ENCODE results near the gene ZNF618.

ZNF618 gene

DNA sequence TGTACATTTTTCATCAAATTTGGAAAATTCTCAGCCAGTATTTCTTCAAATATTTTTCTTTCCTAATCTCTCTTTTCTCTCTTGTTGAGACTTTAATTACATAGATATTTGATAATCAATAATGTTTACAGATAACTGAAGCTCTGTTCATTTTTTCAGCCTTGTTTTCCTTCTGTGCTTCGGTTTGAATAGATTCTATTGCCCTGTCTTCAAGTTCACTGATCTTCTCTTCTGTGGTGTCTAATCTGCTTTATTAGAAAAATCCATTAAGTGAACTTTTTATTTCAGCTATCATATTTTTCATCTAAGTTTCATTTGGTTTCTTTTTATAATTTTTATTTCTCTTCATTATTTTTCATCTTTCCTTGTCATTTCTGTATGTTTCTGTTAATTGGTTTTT, 147.9 kb downstream of the ZNF618 start:
- TF ChIP-seq, protein P1, sequence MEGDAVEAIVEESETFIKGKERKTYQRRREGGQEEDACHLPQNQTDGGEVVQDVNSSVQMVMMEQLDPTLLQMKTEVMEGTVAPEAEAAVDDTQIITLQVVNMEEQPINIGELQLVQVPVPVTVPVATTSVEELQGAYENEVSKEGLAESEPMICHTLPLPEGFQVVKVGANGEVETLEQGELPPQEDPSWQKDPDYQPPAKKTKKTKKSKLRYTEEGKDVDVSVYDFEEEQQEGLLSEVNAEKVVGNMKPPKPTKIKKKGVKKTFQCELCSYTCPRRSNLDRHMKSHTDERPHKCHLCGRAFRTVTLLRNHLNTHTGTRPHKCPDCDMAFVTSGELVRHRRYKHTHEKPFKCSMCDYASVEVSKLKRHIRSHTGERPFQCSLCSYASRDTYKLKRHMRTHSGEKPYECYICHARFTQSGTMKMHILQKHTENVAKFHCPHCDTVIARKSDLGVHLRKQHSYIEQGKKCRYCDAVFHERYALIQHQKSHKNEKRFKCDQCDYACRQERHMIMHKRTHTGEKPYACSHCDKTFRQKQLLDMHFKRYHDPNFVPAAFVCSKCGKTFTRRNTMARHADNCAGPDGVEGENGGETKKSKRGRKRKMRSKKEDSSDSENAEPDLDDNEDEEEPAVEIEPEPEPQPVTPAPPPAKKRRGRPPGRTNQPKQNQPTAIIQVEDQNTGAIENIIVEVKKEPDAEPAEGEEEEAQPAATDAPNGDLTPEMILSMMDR (IDR thresholded peaks at IDR 0.05; ENCODE audit: borderline replicate concordance, extremely low read depth, low read length, poor library complexity, severe bottlenecking), result no peak
- TF ChIP-seq EZH2 (IDR thresholded peaks at IDR 0.05; ENCODE audit: borderline replicate concordance, low read depth, low read length, severe bottlenecking), result no peak
- ATAC-seq (ENCODE audit: insufficient read depth, low read depth), result no peak
- peaks cover 13% of the 10 kb centered on the region for H3K9me3 ChIP-seq (ENCODE audit: insufficient read depth, low read length, severe bottlenecking)

DNA sequence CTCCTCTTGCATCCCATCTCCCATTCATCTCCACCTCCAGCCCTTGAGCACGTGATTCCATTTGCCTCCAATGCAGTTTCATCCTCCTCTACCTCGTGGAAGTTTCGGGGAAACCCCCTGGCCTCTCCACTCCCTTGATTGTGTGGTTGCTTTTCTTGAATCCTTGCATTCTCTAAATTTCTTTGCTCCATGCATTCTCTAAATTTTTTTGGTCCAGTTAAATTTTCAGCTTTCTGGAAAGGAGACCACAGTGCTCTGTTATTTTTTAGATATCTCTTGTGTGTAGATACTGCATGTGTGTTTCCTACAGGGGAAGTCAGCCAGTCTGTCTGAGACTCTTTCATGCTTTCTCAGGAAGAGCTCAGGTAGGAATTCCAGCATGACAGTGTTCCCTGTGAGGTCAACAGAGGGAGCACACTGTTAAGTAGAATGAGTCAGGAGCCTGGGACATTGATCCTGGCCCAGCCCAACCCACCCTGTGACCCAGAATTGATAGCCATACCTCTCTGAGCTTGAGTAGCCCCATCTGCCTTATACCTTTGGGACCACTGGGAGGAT, 149.2 kb downstream of the ZNF618 start:
- Histone ChIP-seq H3K79me2 (ENCODE audit: insufficient read depth, low read length) (no peaks in the 10 kb centered on the region), H4K20me1 (ENCODE audit: insufficient read depth, low read length) (no peaks in the 10 kb centered on the region), H3K27me3 (ENCODE audit: insufficient read depth, low read length, poor library complexity) (no peaks in the 10 kb centered on the region), H3K36me3 (ENCODE audit: insufficient read depth, low read length) (no peaks in the 10 kb centered on the region), H3K9ac (ENCODE audit: low read depth, low read length) (no peak overlapping the region), H3K27ac (ENCODE audit: low read length) (no peak overlapping the region), H2AFZ (ENCODE audit: low read depth, low read length) (no peak overlapping the region), H3K4me2 (ENCODE audit: insufficient read depth, low read length) (no peak overlapping the region), H3K4me1 (ENCODE audit: insufficient read depth, low read length) (no peaks in the 10 kb centered on the region), H3K4me3 (ENCODE audit: low read depth in 1 of 2, low read length in 2 of 2) (no peak overlapping the region), H3K9me3 (ENCODE audit: insufficient read depth, low read length, severe bottlenecking) (peaks cover 13% of the 10 kb centered on the region)
- DNase-seq, result no peak
- ATAC-seq (ENCODE audit: insufficient read depth, low read depth), result no peak
- no peak for TF ChIP-seq EZH2 (IDR thresholded peaks at IDR 0.05; ENCODE audit: borderline replicate concordance, low read depth, low read length, severe bottlenecking)
- TF ChIP-seq, protein P1 (IDR thresholded peaks at IDR 0.05; ENCODE audit: borderline replicate concordance, extremely low read depth, low read length, poor library complexity, severe bottlenecking), result no peak

More for the DNA sequence above, 147.9 kb downstream of the ZNF618 start:
- Histone ChIP-seq H3K4me3 (ENCODE audit: low read depth in 1 of 2, low read length in 2 of 2) (no peak overlapping the region), H3K4me1 (ENCODE audit: insufficient read depth, low read length) (no peaks in the 10 kb centered on the region), H3K36me3 (ENCODE audit: insufficient read depth, low read length) (no peaks in the 10 kb centered on the region), H3K79me2 (ENCODE audit: insufficient read depth, low read length) (no peaks in the 10 kb centered on the region), H3K9ac (ENCODE audit: low read depth, low read length) (no peak overlapping the region), H2AFZ (ENCODE audit: low read depth, low read length) (no peak overlapping the region), H4K20me1 (ENCODE audit: insufficient read depth, low read length) (no peaks in the 10 kb centered on the region), H3K27me3 (ENCODE audit: insufficient read depth, low read length, poor library complexity) (no peaks in the 10 kb centered on the region), H3K27ac (ENCODE audit: low read length) (no peak overlapping the region), H3K4me2 (ENCODE audit: insufficient read depth, low read length) (no peak overlapping the region)
- DNase-seq, result no peak

DNA sequence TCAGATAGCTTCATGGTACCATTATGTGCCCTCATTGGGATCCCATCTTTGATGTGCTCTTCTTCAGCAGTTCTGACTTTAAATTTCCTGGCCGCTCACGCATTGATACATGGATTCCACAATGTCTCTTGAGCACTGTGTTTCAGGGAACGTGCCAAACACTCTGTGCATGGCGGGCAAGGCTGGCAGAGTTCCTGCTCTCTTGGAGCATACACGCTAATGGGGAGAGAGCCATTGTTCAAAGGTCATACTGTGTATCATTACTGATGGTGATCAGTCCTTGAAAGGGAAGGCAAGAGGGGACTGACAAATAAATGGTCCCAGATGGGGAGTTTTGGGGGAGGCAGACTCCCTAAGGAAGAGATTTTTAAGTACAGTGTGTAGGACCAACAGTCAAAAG, 149.7 kb downstream of the ZNF618 start:
- no peak for ATAC-seq (ENCODE audit: insufficient read depth, low read depth)
- Histone ChIP-seq H2AFZ (ENCODE audit: low read depth, low read length) (no peak overlapping the region), H3K4me1 (ENCODE audit: insufficient read depth, low read length) (no peaks in the 10 kb centered on the region), H3K79me2 (ENCODE audit: insufficient read depth, low read length) (no peaks in the 10 kb centered on the region), H3K9ac (ENCODE audit: low read depth, low read length) (no peak overlapping the region), H3K4me2 (ENCODE audit: insufficient read depth, low read length) (no peak overlapping the region), H3K36me3 (ENCODE audit: insufficient read depth, low read length) (no peaks in the 10 kb centered on the region), H3K9me3 (ENCODE audit: insufficient read depth, low read length, severe bottlenecking) (peaks cover 13% of the 10 kb centered on the region), H4K20me1 (ENCODE audit: insufficient read depth, low read length) (no peaks in the 10 kb centered on the region), H3K27me3 (ENCODE audit: insufficient read depth, low read length, poor library complexity) (no peaks in the 10 kb centered on the region), H3K27ac (ENCODE audit: low read length) (no peak overlapping the region), H3K4me3 (ENCODE audit: low read depth in 1 of 2, low read length in 2 of 2) (no peak overlapping the region)
- TF ChIP-seq, protein P1 (IDR thresholded peaks at IDR 0.05; ENCODE audit: borderline replicate concordance, extremely low read depth, low read length, poor library complexity, severe bottlenecking), result no peak
- no peak for TF ChIP-seq EZH2 (IDR thresholded peaks at IDR 0.05; ENCODE audit: borderline replicate concordance, low read depth, low read length, severe bottlenecking)
- DNase-seq, result no peak
